A549 (cell line): ENCODE data around the gene RHBDL1.

Source experiments
- CHD4 ChIP-seq: fragments of 200-600 bp; sonication (generic); IDR thresholded peaks from 2 replicates; pipeline ENCODE4 v1.6.1; 2016; ENCODE audit warnings: antibody characterized with exemption, mild to moderate bottlenecking, borderline replicate concordance
- TF ChIP-seq, protein P1 (sequence below): fragments of >200 bp; sonication (Bioruptor Twin); formaldehyde crosslinking; IDR thresholded peaks from 3 replicates; pipeline ENCODE4 v1.5.1; 2016

DNA sequence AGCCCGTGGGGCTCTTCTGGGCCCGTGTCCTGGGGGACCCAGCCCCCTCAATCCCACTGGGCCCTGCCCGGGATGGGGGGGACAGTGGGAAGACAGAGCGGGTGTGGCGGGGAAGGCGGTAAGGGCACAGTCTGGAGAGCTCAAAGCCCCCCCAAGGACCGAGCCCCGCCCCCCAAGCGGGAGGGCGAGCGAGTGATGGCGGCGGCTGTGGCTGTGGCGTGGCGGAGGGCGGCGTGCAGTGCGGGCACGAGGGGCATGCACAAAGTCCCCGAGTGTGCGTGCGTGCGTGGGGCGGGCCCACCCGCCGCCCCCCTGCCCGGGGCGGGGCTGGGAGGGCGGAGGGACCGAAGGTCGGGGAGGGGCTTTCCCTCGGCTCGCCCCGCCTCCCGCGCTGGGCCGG is 18.3 kb downstream of the RHBDL1 start:
- TF ChIP-seq, protein P1, sequence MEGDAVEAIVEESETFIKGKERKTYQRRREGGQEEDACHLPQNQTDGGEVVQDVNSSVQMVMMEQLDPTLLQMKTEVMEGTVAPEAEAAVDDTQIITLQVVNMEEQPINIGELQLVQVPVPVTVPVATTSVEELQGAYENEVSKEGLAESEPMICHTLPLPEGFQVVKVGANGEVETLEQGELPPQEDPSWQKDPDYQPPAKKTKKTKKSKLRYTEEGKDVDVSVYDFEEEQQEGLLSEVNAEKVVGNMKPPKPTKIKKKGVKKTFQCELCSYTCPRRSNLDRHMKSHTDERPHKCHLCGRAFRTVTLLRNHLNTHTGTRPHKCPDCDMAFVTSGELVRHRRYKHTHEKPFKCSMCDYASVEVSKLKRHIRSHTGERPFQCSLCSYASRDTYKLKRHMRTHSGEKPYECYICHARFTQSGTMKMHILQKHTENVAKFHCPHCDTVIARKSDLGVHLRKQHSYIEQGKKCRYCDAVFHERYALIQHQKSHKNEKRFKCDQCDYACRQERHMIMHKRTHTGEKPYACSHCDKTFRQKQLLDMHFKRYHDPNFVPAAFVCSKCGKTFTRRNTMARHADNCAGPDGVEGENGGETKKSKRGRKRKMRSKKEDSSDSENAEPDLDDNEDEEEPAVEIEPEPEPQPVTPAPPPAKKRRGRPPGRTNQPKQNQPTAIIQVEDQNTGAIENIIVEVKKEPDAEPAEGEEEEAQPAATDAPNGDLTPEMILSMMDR = no peak
- TF ChIP-seq CHD4 = no peak
